ENCODE measurements around the gene NKX1-1. TPM values are rescaled to one million over a fixed set of nuclear protein-coding genes. Genes with fewer than 3 reads are reported as not detected.

Gene NKX1-1
- total RNA-seq, 2 experiments from 2014 or later: not detected

DNA sequence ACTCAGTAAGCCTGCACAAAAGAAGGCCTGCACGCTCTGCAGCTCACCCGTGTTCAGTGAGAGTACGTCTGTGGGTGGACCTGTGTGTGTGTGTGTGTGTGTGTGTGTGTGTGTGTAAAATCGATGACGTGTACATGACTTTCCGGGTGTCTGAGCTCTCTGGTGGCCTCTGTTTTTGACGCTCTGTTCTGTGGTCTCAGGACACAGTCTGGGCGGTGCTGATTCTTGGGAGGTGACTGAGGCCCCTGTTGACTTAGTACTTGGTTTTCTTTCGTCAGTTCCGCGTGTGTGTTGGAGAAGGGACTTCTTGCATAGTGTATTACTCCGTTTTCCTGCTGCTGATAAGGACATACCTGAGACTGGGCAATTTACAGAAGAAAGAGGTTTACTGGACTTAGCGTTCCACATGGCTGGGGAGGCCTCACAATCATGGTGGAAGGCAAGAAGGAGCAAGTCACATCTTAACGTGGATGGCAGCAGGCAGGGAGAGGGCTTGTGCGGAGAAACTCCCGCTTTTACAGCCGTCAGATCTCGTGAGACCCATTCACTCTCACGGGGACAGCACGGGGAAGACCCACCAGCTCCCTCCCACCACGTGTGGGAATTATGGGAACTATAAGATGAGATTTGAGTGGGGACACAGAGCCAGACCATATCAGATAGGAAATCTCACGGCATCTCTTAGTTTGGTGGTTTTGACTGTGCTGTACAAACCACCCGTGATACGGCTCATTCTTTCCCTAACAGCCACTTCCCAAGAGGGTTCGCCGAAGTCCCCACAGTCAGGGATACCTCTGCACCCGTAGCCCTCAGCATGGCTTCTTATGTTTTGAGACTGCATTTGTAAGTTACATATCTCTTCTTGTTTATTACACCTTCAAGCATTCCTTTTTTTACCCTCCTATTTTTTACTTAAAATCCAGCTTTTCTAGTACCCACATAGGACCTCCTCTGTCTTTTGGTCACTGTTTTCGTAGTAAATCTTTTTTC lies 34.8 kb downstream of the NKX1-1 start:
- Mint-ChIP-seq H3K27me3 (no peaks in the 10 kb centered on the region), H3K4me1 (no peaks in the 10 kb centered on the region), H3K27ac (no peak overlapping the region), H3K9me3 (no peaks in the 10 kb centered on the region), H3K4me3 (no peak overlapping the region), H3K36me3 (ENCODE audit: low read depth) (no peaks in the 10 kb centered on the region)
- ChIA-PET POLR2A (no interaction called here), CTCF (no interaction called here)
- no peak for DNase-seq

GRCh38 chr4:1370321-1371124 lies 35.7 kb downstream of the NKX1-1 start:
- POLR2A ChIA-PET: no interaction called here
- Mint-ChIP-seq H3K27ac (no peak overlapping the region), H3K4me1 (no peaks in the 10 kb centered on the region), H3K27me3 (no peaks in the 10 kb centered on the region), H3K4me3 (no peak overlapping the region), H3K36me3 (ENCODE audit: low read depth) (no peaks in the 10 kb centered on the region), H3K9me3 (no peaks in the 10 kb centered on the region)
- DNase-seq: no peak
- CTCF ChIA-PET: no interaction called here

DNA sequence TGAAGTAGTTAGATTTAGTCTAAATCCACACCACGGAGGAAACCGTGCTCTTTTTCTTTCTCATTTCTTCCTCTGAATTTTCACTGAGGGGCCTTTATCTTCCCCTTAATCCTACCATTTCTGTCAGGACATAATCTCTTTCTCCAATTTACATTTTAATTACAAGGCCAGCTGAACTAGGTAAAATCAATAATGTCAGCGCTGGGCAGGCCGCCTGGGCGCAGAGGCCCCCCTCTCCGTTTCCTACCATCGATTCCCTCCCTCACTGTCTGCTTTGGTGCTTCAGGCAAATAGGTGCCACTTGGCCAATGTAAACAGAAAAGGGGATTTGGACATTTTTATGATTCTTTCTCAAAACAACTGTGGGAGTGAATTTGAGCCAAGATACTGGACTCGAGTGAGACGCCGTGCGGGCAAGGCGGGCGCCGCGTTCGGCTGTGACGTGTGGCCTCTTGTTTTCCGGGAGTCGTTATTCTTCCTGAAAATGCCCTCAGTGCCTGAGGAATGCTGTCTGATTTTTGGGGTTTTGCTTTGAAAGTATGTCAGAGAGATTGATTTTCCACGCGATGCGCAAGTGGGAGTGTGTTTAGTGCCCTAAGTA lies 36.7 kb downstream of the NKX1-1 start:
- Mint-ChIP-seq H3K27ac (no peak overlapping the region), H3K27me3 (no peaks in the 10 kb centered on the region), H3K36me3 (ENCODE audit: low read depth) (no peaks in the 10 kb centered on the region), H3K9me3 (no peaks in the 10 kb centered on the region), H3K4me1 (no peaks in the 10 kb centered on the region), H3K4me3 (no peak overlapping the region)
- ChIA-PET POLR2A (no interaction called here), CTCF (no interaction called here)
- no peak for DNase-seq

GRCh38 chr4:1369091-1369450 lies 37.2 kb downstream of the NKX1-1 start:
- Mint-ChIP-seq H3K27me3 (no peaks in the 10 kb centered on the region), H3K4me1 (no peaks in the 10 kb centered on the region), H3K4me3 (no peak overlapping the region), H3K27ac (no peak overlapping the region), H3K36me3 (ENCODE audit: low read depth) (no peaks in the 10 kb centered on the region), H3K9me3 (no peaks in the 10 kb centered on the region)
- CTCF ChIA-PET: no interaction called here
- POLR2A ChIA-PET: no interaction called here
- no peak for DNase-seq

GRCh38 chr4:1368421-1369090 lies 37.7 kb downstream of the NKX1-1 start:
- no peak for DNase-seq
- ChIA-PET CTCF (no interaction called here), POLR2A (no interaction called here)
- H3K36me3 Mint-ChIP-seq (ENCODE audit: low read depth): no peaks in the 10 kb centered on the region
- no peaks in the 10 kb centered on the region for H3K9me3 Mint-ChIP-seq
- no peaks in the 10 kb centered on the region for H3K4me1 Mint-ChIP-seq
- no peaks in the 10 kb centered on the region for H3K27me3 Mint-ChIP-seq
- no peak overlapping the region for H3K27ac Mint-ChIP-seq
- H3K4me3 Mint-ChIP-seq: no peak overlapping the region

DNA sequence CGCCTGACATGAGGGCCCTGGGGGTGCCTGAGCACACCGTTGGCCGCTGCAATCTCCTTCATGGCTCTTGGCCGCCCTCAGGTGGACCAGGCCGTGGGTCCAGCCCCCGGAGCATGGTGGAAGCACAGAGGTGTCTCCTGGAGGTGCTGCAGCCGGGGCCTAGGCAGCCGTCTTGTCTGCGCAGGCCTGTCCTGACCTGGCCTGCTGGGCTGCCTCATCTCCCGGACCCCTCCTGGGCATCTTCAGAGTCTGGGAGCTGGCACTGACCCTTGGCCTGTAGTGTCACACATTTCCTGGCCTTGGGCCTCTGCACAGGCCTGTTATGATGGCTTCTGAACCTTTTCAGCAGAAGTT lies 38.3 kb downstream of the NKX1-1 start:
- CTCF ChIA-PET: no interaction called here

DNA sequence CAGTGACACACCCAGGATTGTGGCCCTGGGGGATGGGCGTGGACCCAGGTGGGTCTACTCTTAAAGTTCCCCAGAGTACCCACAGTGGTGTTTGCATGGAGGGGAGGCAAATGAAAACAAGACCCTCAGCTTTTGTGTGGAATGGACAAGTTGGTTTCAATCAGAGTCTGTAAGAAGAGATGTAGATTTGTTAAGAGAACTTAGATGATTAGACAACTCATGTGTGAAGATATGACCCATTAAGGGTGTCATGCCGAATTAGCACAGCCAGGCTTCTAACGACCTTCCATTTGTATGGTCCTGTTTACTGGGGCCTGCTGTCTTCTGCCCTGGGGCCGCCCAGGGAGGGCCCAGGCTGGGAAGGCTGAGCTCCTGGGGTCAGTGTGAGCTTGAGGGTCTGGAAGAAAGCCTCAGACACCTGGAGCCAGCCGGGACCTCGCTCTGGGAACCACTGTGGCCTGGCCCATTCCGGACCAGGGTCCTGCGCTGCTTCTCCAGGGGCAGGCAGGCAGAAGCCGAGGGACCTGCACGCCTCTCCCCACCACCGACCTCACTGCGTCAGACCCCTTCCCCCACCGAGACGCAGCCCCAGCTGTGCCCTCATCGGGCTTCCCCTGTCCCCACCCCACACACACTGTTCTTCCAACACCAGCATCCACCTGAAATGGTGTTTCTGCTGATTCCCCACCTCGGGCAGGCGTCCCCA lies 38.9 kb downstream of the NKX1-1 start:
- Mint-ChIP-seq H3K9me3 (no peaks in the 10 kb centered on the region), H3K36me3 (ENCODE audit: low read depth) (no peaks in the 10 kb centered on the region), H3K27ac (no peak overlapping the region), H3K27me3 (no peaks in the 10 kb centered on the region), H3K4me1 (no peaks in the 10 kb centered on the region), H3K4me3 (no peak overlapping the region)
- no peak for DNase-seq
- ChIA-PET CTCF (no interaction called here), POLR2A (no interaction called here)

More for the DNA sequence above, 38.3 kb downstream of the NKX1-1 start:
- DNase-seq: no peak
- Mint-ChIP-seq H3K9me3 (no peaks in the 10 kb centered on the region), H3K4me1 (no peaks in the 10 kb centered on the region), H3K36me3 (ENCODE audit: low read depth) (no peaks in the 10 kb centered on the region), H3K27me3 (no peaks in the 10 kb centered on the region), H3K4me3 (no peak overlapping the region), H3K27ac (no peak overlapping the region)
- POLR2A ChIA-PET: no interaction called here

DNA sequence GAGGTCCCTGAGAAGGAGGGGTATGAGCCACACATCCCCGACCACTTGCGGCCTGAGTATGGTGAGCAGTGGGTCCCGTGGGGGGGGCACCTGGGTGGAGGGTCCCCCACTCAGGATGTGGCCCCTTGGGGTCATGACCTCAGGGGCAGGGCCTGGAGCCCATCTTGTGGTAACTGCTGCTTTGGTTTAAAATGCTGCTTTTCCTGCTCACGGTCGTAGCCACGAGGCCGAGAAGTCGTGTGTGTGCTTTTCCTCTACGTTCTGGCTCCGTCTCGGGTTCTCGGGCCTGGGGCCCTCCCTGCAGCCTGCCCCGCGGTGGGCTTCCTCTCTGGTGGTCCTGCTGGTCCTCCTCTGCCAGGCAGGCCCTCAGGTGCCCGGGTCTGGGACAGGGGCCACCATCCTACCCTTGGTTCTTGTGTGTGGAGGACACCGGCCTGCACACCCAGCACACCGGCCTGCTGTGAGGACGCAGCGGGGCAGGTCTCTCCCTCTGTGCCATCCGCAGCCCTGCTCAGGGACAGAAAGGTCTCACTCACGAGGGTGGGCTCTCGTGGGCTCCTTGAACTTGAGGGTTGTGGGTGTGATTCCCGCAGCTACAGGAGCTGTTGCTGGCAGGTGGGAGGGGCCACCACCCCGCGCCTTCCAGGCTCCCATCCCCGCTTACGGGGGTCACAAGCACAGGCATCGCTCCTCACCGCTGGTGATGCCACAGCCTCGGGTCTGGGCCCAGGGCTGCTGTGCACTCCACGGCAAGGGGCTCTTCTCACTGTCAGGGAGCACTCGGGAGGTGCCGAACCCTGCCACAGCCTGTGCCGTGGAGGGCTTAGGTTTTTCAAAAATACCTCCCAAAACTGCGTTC lies 39.6 kb downstream of the NKX1-1 start:
- H3K4me1 Mint-ChIP-seq: no peaks in the 10 kb centered on the region
- ChIA-PET POLR2A (no interaction called here), CTCF (no interaction called here)
- no peaks in the 10 kb centered on the region for H3K9me3 Mint-ChIP-seq
- no peaks in the 10 kb centered on the region for H3K36me3 Mint-ChIP-seq (ENCODE audit: low read depth)
- H3K4me3 Mint-ChIP-seq: no peak overlapping the region
- H3K27ac Mint-ChIP-seq: no peak overlapping the region
- no peaks in the 10 kb centered on the region for H3K27me3 Mint-ChIP-seq
- no peak for DNase-seq

DNA sequence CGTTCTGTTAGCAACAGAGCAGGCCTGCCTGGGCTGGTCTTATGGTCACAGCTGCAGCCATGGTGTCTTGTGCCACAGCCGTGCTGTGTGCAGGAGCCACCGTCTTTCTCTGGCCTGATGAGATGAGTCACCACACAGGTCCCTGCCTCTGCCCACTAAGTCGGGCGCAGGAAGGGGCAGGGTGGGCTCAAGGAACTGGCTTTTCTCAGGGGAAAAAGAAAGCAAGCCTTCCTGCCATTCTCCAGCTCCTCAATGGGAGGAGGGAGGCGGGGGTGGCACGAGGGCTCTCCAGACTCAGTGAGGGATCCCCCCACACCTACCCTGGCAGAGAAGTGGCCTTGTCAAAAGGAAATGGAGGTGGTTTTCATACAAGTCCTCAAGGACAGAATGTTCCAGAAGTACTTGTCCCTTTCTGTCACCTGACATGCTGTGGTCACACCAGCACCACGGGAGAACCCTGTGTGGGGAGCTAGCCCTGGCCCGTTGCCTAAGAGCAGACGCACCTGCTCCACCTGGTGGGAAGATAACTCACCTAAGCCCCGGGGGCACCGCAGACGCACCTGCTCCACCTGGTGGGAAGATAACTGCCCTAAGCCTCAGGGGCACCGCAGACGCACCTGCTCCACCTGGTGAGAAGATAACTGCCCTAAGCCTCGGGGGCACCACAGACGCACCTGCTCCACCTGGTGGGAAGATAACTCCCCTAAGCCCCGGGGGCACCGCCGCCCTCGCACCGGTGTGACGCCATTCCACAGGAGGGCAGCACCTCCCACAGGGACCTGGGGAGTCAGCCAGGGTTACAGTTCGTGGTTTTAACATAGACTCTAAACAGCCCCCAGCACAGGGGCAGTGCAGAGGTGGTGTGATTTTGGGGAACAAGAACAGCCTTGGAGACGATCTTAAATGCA lies 40.7 kb downstream of the NKX1-1 start:
- no peak for DNase-seq
- H3K4me3 Mint-ChIP-seq: no peak overlapping the region
- ChIA-PET POLR2A (no interaction called here), CTCF (no interaction called here)
- H3K27me3 Mint-ChIP-seq: no peaks in the 10 kb centered on the region
- no peaks in the 10 kb centered on the region for H3K36me3 Mint-ChIP-seq (ENCODE audit: low read depth)
- H3K4me1 Mint-ChIP-seq: no peaks in the 10 kb centered on the region
- H3K9me3 Mint-ChIP-seq: no peaks in the 10 kb centered on the region
- H3K27ac Mint-ChIP-seq: no peak overlapping the region

DNA sequence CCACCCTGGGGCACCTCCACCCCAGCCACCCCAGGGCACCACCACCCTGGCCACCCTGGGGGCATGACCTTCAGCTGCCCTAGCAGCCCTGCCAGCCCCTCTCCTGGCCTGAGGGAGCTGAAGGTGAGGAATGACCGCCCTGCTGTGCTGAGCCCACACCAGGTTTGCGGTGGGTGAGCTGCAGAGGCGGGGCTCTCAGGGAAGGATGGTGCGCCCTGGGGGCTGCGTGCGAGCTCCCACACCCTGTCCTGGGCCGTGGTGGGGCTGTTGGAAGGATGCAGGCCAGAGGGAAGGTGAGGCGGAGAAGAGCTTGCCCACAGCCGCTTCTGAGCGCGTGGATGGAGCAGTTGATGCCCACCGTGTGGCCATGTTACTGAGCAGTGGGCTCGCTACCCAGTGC lies 41.5 kb downstream of the NKX1-1 start:
- no peak for DNase-seq
- H3K4me3 Mint-ChIP-seq: no peak overlapping the region
- ChIA-PET POLR2A (no interaction called here), CTCF (no interaction called here)
- H3K27ac Mint-ChIP-seq: no peak overlapping the region
- no peaks in the 10 kb centered on the region for H3K27me3 Mint-ChIP-seq
- H3K36me3 Mint-ChIP-seq (ENCODE audit: low read depth): no peaks in the 10 kb centered on the region
- no peaks in the 10 kb centered on the region for H3K9me3 Mint-ChIP-seq
- no peaks in the 10 kb centered on the region for H3K4me1 Mint-ChIP-seq

- H3K4me3 Mint-ChIP-seq: no peak overlapping the region
- H3K9me3 Mint-ChIP-seq: no peaks in the 10 kb centered on the region
- POLR2A ChIA-PET: no interaction called here
- H3K36me3 Mint-ChIP-seq (ENCODE audit: low read depth): no peaks in the 10 kb centered on the region
- no peaks in the 10 kb centered on the region for H3K4me1 Mint-ChIP-seq
- H3K27me3 Mint-ChIP-seq: no peaks in the 10 kb centered on the region
- DNase-seq: no peak
- CTCF ChIA-PET: no interaction called here
- no peak overlapping the region for H3K27ac Mint-ChIP-seq
These were observed 42.0 kb downstream of the NKX1-1 start for GRCh38 chr4:1364217-1364616.
